K562 (cell line): ENCODE data around the gene GP1BB. TPM values are rescaled to one million over a fixed set of nuclear protein-coding genes. Genes with fewer than 3 reads are reported as not detected.

Source experiments
- ARHGAP35 ChIP-seq: fragments of 450-650 bp; IDR thresholded peaks from 2 replicates; pipeline ENCODE4 v1.6.1; 2018; ENCODE audit not compliant: partially characterized antibody
- ARID3A ChIP-seq: IDR thresholded peaks from 2 replicates; pipeline ENCODE4 v1.6.1; 2012; ENCODE audit warnings: low read depth, low read length, improper control_type of control experiment, borderline replicate concordance
- BCLAF1 ChIP-seq, 2 experiments: fragments of 450-650 bp in 1 of 2; IDR thresholded peaks; 2 replicates each; pipeline ENCODE4 v1.6.1; 2011 to 2017; ENCODE audit warnings: low read depth in 2 of 2, antibody characterized with exemption in 1 of 2, borderline replicate concordance in 1 of 2, low read length in 1 of 2, mild to moderate bottlenecking in 1 of 2, mixed read lengths in 1 of 2; ENCODE audit not compliant: control insufficient read depth in 1 of 2
- CBX5 ChIP-seq: IDR thresholded peaks from 2 replicates; pipeline ENCODE4 v1.6.1; 2014; ENCODE audit warnings: low read depth, borderline replicate concordance
- DIDO1 ChIP-seq: fragments of 450-650 bp; IDR thresholded peaks from 2 replicates; pipeline ENCODE4 v1.6.1; 2016; ENCODE audit warnings: low read depth, missing biosample characterization, missing genetic modification characterization
- DMBX1 ChIP-seq: fragments of 250-450 bp; sonication (Bioruptor Pico); IDR thresholded peaks from 2 replicates; pipeline ENCODE4 v1.8.0; 2022; ENCODE audit warnings: inconsistent platforms, mild to moderate bottlenecking, moderate library complexity, borderline replicate concordance
- ELK1 ChIP-seq: sonication (generic); formaldehyde crosslinking; IDR thresholded peaks from 2 replicates; pipeline ENCODE4 v1.8.1; 2022; ENCODE audit warnings: missing genetic modification reagents
- GABPB1 ChIP-seq: sonication (generic); formaldehyde crosslinking; IDR thresholded peaks from 2 replicates; pipeline ENCODE4 v1.8.0; 2022; ENCODE audit warnings: mild to moderate bottlenecking, missing genetic modification reagents
- HDAC8 ChIP-seq: fragments of 450-650 bp; IDR thresholded peaks from 2 replicates; pipeline ENCODE4 v1.6.1; 2016; ENCODE audit warnings: mild to moderate bottlenecking, missing genetic modification characterization, moderate library complexity, missing compliant biosample characterization
- HDGF ChIP-seq: fragments of 450-650 bp; IDR thresholded peaks from 2 replicates; pipeline ENCODE4 v1.6.1; 2016
- HLTF ChIP-seq: fragments of 450-650 bp; IDR thresholded peaks from 2 replicates; pipeline ENCODE4 v1.6.1; 2016
- IRF2 ChIP-seq: sonication (generic); formaldehyde crosslinking; IDR thresholded peaks from 2 replicates; pipeline ENCODE4 v1.8.1; 2022; ENCODE audit warnings: mild to moderate bottlenecking, missing genetic modification reagents
- LARP7 ChIP-seq: fragments of 450-650 bp; IDR thresholded peaks from 2 replicates; pipeline ENCODE4 v1.6.1; 2016
- NELFE ChIP-seq: IDR thresholded peaks from 2 replicates; pipeline ENCODE4 v1.6.1; 2011; ENCODE audit warnings: mild to moderate bottlenecking; ENCODE audit not compliant: insufficient read depth, insufficient read length
- SRF ChIP-seq, 2 experiments: fragments of 250-450, 450-650 bp in 1 of 2; sonication (Bioruptor Pico) in 1 of 2; sonication (generic) in 1 of 2; formaldehyde crosslinking; IDR thresholded peaks; 2 replicates each; pipeline versions ENCODE4 v1.5.0 to v1.5.1; 2020 to 2022; ENCODE audit warnings: mild to moderate bottlenecking in 1 of 2, missing genetic modification reagents in 1 of 2
- TCF3 ChIP-seq: sonication (generic); formaldehyde crosslinking; IDR thresholded peaks from 2 replicates; pipeline ENCODE4 v1.4.0; 2020; ENCODE audit warnings: mild to moderate bottlenecking, missing genetic modification reagents
- TCF7L2 ChIP-seq: fragments of 150-350 bp; IDR thresholded peaks from 2 replicates; pipeline ENCODE4 v1.6.1; 2016; ENCODE audit warnings: low read depth, mild to moderate bottlenecking, low read length, moderate library complexity
- TEAD1 ChIP-seq, 2 experiments: fragments of 450-650 bp in 1 of 2; sonication (generic) in 1 of 2; formaldehyde crosslinking; IDR thresholded peaks; 2 replicates each; pipeline versions ENCODE4 v1.4.0 to v1.8.0; 2020 to 2022; ENCODE audit warnings: mild to moderate bottlenecking in 2 of 2, missing genetic modification reagents in 1 of 2
- TOE1 ChIP-seq, 2 experiments: fragments of 450-650 bp in 1 of 2; sonication (generic) in 1 of 2; formaldehyde crosslinking in 1 of 2; IDR thresholded peaks; 2 replicates each; pipeline versions ENCODE4 v1.7.1 to v1.8.0; 2016 to 2022; ENCODE audit warnings: borderline replicate concordance in 2 of 2, mild to moderate bottlenecking in 2 of 2, antibody characterized with exemption in 1 of 2, inconsistent platforms in 1 of 2, low read depth in 1 of 2, missing genetic modification reagents in 1 of 2, moderate library complexity in 1 of 2
- ZNF124 ChIP-seq: sonication (generic); formaldehyde crosslinking; IDR thresholded peaks from 2 replicates; pipeline ENCODE4 v1.8.1; 2022; ENCODE audit warnings: missing genetic modification reagents
- ZNF217 ChIP-seq: sonication (generic); formaldehyde crosslinking; IDR thresholded peaks from 2 replicates; pipeline ENCODE4 v1.8.0; 2022; ENCODE audit warnings: mild to moderate bottlenecking, missing genetic modification reagents
- ZNF431 ChIP-seq: sonication (generic); formaldehyde crosslinking; IDR thresholded peaks from 2 replicates; pipeline ENCODE4 v1.8.0; 2022; ENCODE audit warnings: mild to moderate bottlenecking, missing genetic modification reagents
- ZNF76 ChIP-seq: fragments of 250-450 bp; sonication (Bioruptor Pico); IDR thresholded peaks from 2 replicates; pipeline ENCODE4 v1.4.0; 2020; ENCODE audit warnings: mild to moderate bottlenecking, moderate library complexity, borderline replicate concordance
- ZNF764 ChIP-seq: fragments of 250-450 bp; sonication (Bioruptor Pico); IDR thresholded peaks from 2 replicates; pipeline ENCODE4 v1.4.0; 2020; ENCODE audit warnings: low read depth, mild to moderate bottlenecking, moderate library complexity
- polyA plus RNA-seq, 8 experiments: library from polyadenylated mRNA; depleted of rRNA in 4 of 8; stranded (reverse) in 5 of 8; unstranded in 3 of 8; fragments of >200 nt; fragmentation: Nextera tagmentation in 2 of 8; fragmentation: Illumina TruSeq in 1 of 8; extraction: Ambion mirVana in 2 of 8; extraction: Trizol in 1 of 8; gene quantifications; 2 replicates each; pipeline versions ENCODE4 v1.2.1 to v1.2.3, GENCODE V29; 2011 to 2014; ENCODE audit warnings: inconsistent platforms in 1 of 8, missing spikeins in 1 of 8
- total RNA-seq, 7 experiments: library from RNA; depleted of rRNA in 6 of 7; stranded (reverse); fragments of >200 nt in 6 of 7; fragmentation: Illumina TruSeq in 2 of 7; extraction: Trizol in 2 of 7; gene quantifications; 2 replicates each; pipeline versions ENCODE4 v1.2.1 to v1.2.3, GENCODE V29; 2011 to 2021; ENCODE audit warnings: low replicate concordance in 1 of 7

GP1BB gene
- total and polyA plus RNA-seq, 9 of the 15 experiments (the other 6 are each of a cell fraction or from before 2014, with no cell fraction given): 0.69 to 162 (median 2.8) TPM

- TF ChIP-seq LARP7: no peak
- TF ChIP-seq ARHGAP35: no peak
- TF ChIP-seq CBX5: no peak
- TF ChIP-seq HDGF: peak; percentile 35; the same call in 1 of the 2 replicates
- TF ChIP-seq DMBX1 (CRISPR knock-in tag): no peak
- TF ChIP-seq BCLAF1 (IDR thresholded peaks at IDR 0.05; ENCODE audit: borderline replicate concordance in 1 of 2, control insufficient read depth in 1 of 2, low read depth in 2 of 2, low read length in 1 of 2): no peak
- no peak for TF ChIP-seq TCF7L2
- no peak; the same call in 1 of the 2 replicates for TF ChIP-seq ZNF764
- no peak for TF ChIP-seq ZNF431 (CRISPR knock-in tag)
- no peak for TF ChIP-seq ZNF124 (CRISPR knock-in tag)
- TF ChIP-seq TEAD1 (CRISPR knock-in tag; IDR thresholded peaks at IDR 0.05): no peak
- 0 out of 2 replicates have a peak, but pooled peaks have one; percentile 32 for TF ChIP-seq ZNF76 (CRISPR knock-in tag)
- no peak for TF ChIP-seq ARID3A
- TF ChIP-seq GABPB1 (CRISPR knock-in tag): no peak
- no peak for TF ChIP-seq ZNF217 (CRISPR knock-in tag)
- TF ChIP-seq DIDO1: no peak
- peak; percentile 70; the same call in 1 of the 2 replicates for TF ChIP-seq HLTF
- TF ChIP-seq IRF2 (CRISPR knock-in tag): no peak
- TF ChIP-seq NELFE: no peak
- TF ChIP-seq SRF (CRISPR knock-in tag; IDR thresholded peaks at IDR 0.05): peak in 1 of 2 experiments; percentile 75; a peak in 2 of 4 replicates
- TF ChIP-seq TCF3: no peak
- no peak for TF ChIP-seq ELK1 (CRISPR knock-in tag)
- peak; percentile 68; the same call in 1 of the 2 replicates for TF ChIP-seq TOE1 (IDR thresholded peaks at IDR 0.05; ENCODE audit: borderline replicate concordance)
- TF ChIP-seq TOE1 (CRISPR knock-in tag; IDR thresholded peaks at IDR 0.05; ENCODE audit: borderline replicate concordance, low read depth): no peak
- TF ChIP-seq HDAC8 (tag): no peak
Observed at GRCh38 chr22:19691721-19692341, 31.5 kb upstream of the GP1BB start (continued).
